HG03039 (cell line): ENCODE measurements around the gene ST8SIA1.
"Not testable (repeated sequence)": the region's sequence is repeated elsewhere in the genome, so short reads cannot be mapped to it uniquely, and the experiment has no call there.

Experiments used
- ATAC-seq: cut with Tn5 transposase; IDR thresholded peaks from one replicate; pipeline ENCODE4 v1.9.1; 2021; ENCODE audit warnings: mild to moderate bottlenecking, moderate library complexity; ENCODE audit not compliant: unreplicated experiment

The ST8SIA1 gene

GRCh38 chr12:22180705-22181104, 153.8 kb downstream of the ST8SIA1 start:
- no peak for ATAC-seq

GRCh38 chr12:22173177-22173576, 161.3 kb downstream of the ST8SIA1 start:
- ATAC-seq, result no peak

GRCh38 chr12:22172501-22172900, 162.0 kb downstream of the ST8SIA1 start:
- no peak for ATAC-seq

- no peak for ATAC-seq
Observed at GRCh38 chr12:22169376-22169775, 165.1 kb downstream of the ST8SIA1 start.

GRCh38 chr12:22164139-22164538, 170.4 kb downstream of the ST8SIA1 start:
- ATAC-seq, result no peak

GRCh38 chr12:22163594-22163993, 170.9 kb downstream of the ST8SIA1 start:
- ATAC-seq, result no peak

- no peak for ATAC-seq
Observed at GRCh38 chr12:22160396-22161003, 174.0 kb downstream of the ST8SIA1 start.

- ATAC-seq, result not testable (repeated sequence)
Observed at GRCh38 chr12:22149286-22149685, 185.2 kb downstream of the ST8SIA1 start.

GRCh38 chr12:22146686-22147085, 187.8 kb downstream of the ST8SIA1 start:
- not testable (repeated sequence) for ATAC-seq
